Fibroblast of villous mesenchyme (primary cell): ENCODE results near the gene PDGFA. TPM values are rescaled to one million over a fixed set of nuclear protein-coding genes. Genes with fewer than 3 reads are reported as not detected.
A peak's percentile ranks its signal among the peaks of the same experiment; 100 is the strongest.

Experiments used
- DNase-seq: peaks from one replicate; pipeline ENCODE4 v3.0.0-alpha.2; 2010; ENCODE audit warnings: low read depth
- H3K4me3 ChIP-seq: 2 replicates; pipeline ENCODE4 v1.5.1; 2011; ENCODE audit warnings: low read depth, mild to moderate bottlenecking, low read length
- CTCF ChIP-seq: IDR thresholded peaks from 2 replicates; pipeline ENCODE4 v1.5.1; 2012; ENCODE audit warnings: low read depth, mild to moderate bottlenecking, low read length; ENCODE audit not compliant: insufficient read depth
- total RNA-seq: library from RNA; depleted of rRNA; stranded (reverse); fragments of >200 nt; gene quantifications from 2 replicates; pipeline ENCODE4 v1.2.3, GENCODE V29; 2012

PDGFA gene
- total RNA-seq, 1 donor = 43.2 TPM

GRCh38 chr7:479948-480499, 39.6 kb downstream of the PDGFA start:
- H3K4me3 ChIP-seq = no peak overlapping the region
- no peak for TF ChIP-seq CTCF

GRCh38 chr7:479115-479947, 40.3 kb downstream of the PDGFA start:
- DNase-seq = peak; percentile 27
- no peak overlapping the region for H3K4me3 ChIP-seq
- TF ChIP-seq CTCF = no peak

More at GRCh38 chr7:479948-480499, 39.6 kb downstream of the PDGFA start:
- DNase-seq = no peak

- no peak for TF ChIP-seq CTCF
- H3K4me3 ChIP-seq = no peak overlapping the region
- DNase-seq = no peak
These were observed 41.9 kb downstream of the PDGFA start for GRCh38 chr7:477626-478220.

GRCh38 chr7:476736-477360, 42.8 kb downstream of the PDGFA start:
- TF ChIP-seq CTCF = no peak
- no peak for DNase-seq
- no peak overlapping the region for H3K4me3 ChIP-seq

GRCh38 chr7:475951-476441, 43.6 kb downstream of the PDGFA start:
- no peak for TF ChIP-seq CTCF
- H3K4me3 ChIP-seq = no peak overlapping the region
- no peak for DNase-seq

GRCh38 chr7:475425-475728, 44.3 kb downstream of the PDGFA start:
- H3K4me3 ChIP-seq = no peak overlapping the region
- no peak for TF ChIP-seq CTCF
- no peak for DNase-seq
